Stimulated activated CD4-positive, alpha-beta T cell treated with anti-CD3 and anti-CD28 coated beads, Interleukin-4, amount 100 ng/mL, for 4 hours (primary cell): ENCODE measurements around the gene CA10.

Experiments
- DNase-seq, 2 experiments: peaks; one replicate each; pipeline ENCODE4 v3.0.0-alpha.2; 2020

CA10 gene

GRCh38 chr17:51855806-51856205 is 302.7 kb downstream of the CA10 start:
- no peak for DNase-seq

- no peak for DNase-seq
Observed at GRCh38 chr17:51853857-51854256, 304.7 kb downstream of the CA10 start.

GRCh38 chr17:51852603-51853002 is 305.9 kb downstream of the CA10 start:
- DNase-seq, result no peak

- DNase-seq, result no peak
Observed at GRCh38 chr17:51850201-51850600, 308.3 kb downstream of the CA10 start.

GRCh38 chr17:51848451-51848850 is 310.1 kb downstream of the CA10 start:
- DNase-seq, result no peak

- no peak for DNase-seq
Observed at GRCh38 chr17:51846566-51846965, 311.9 kb downstream of the CA10 start.

GRCh38 chr17:51845776-51846175 is 312.7 kb downstream of the CA10 start:
- DNase-seq, result no peak

GRCh38 chr17:51842763-51843162 is 315.8 kb downstream of the CA10 start:
- no peak for DNase-seq

GRCh38 chr17:51841669-51842068 is 316.8 kb downstream of the CA10 start:
- no peak for DNase-seq

GRCh38 chr17:51840688-51841087 is 317.8 kb downstream of the CA10 start:
- no peak for DNase-seq

- no peak for DNase-seq
Observed at GRCh38 chr17:51833620-51834019, 324.9 kb downstream of the CA10 start.

GRCh38 chr17:51833045-51833444 is 325.5 kb downstream of the CA10 start:
- no peak for DNase-seq

GRCh38 chr17:51830886-51831285 is 327.6 kb downstream of the CA10 start:
- DNase-seq, result no peak

- DNase-seq, result no peak
Observed at GRCh38 chr17:51830451-51830850, 328.1 kb downstream of the CA10 start.

- no peak for DNase-seq
Observed at GRCh38 chr17:51828901-51829300, 329.6 kb downstream of the CA10 start.

- no peak for DNase-seq
Observed at GRCh38 chr17:51827140-51827539, 331.4 kb downstream of the CA10 start.

- DNase-seq, result no peak
Observed at GRCh38 chr17:51820766-51821165, 337.7 kb downstream of the CA10 start.

- DNase-seq, result no peak
Observed at GRCh38 chr17:51820252-51820651, 338.3 kb downstream of the CA10 start.

- no peak for DNase-seq
Observed at GRCh38 chr17:51819341-51820219, 338.9 kb downstream of the CA10 start.

GRCh38 chr17:51818777-51819176 is 339.7 kb downstream of the CA10 start:
- no peak for DNase-seq

GRCh38 chr17:51817955-51818354 is 340.6 kb downstream of the CA10 start:
- no peak for DNase-seq

- no peak for DNase-seq
Observed at GRCh38 chr17:51817117-51817516, 341.4 kb downstream of the CA10 start.

GRCh38 chr17:51815097-51815496 is 343.4 kb downstream of the CA10 start:
- no peak for DNase-seq

GRCh38 chr17:51814521-51814920 is 344.0 kb downstream of the CA10 start:
- no peak for DNase-seq

GRCh38 chr17:51813784-51814174 is 344.7 kb downstream of the CA10 start:
- no peak for DNase-seq
